Activated CD4-positive, alpha-beta T cell treated with anti-CD3 and anti-CD28 coated beads, Interleukin-2, amount 10 ng/mL, durations not matched to agents 24 days and 14 days (primary cell): ENCODE measurements around the gene WWC2. TPM values are rescaled to one million over a fixed set of nuclear protein-coding genes. Genes with fewer than 3 reads are reported as not detected.

Experiments used
- DNase-seq: peaks from one replicate; pipeline ENCODE4 v3.0.0; 2022
- H3K27ac Mint-ChIP-seq: one replicate; pipeline ENCODE4 v1.8.0; 2022; ENCODE audit warnings: mild to moderate bottlenecking, mixed read lengths
- H3K27me3 Mint-ChIP-seq: one replicate; pipeline ENCODE4 v1.8.0; 2022; ENCODE audit warnings: mixed read lengths
- H3K36me3 Mint-ChIP-seq: one replicate; pipeline ENCODE4 v1.8.0; 2022; ENCODE audit warnings: low read depth, mild to moderate bottlenecking, mixed read lengths
- H3K4me1 Mint-ChIP-seq: one replicate; pipeline ENCODE4 v1.8.0; 2021; ENCODE audit warnings: mixed read lengths
- H3K4me3 Mint-ChIP-seq: one replicate; pipeline ENCODE4 v1.8.0; 2022; ENCODE audit warnings: mild to moderate bottlenecking, moderate library complexity, mixed read lengths
- H3K9me3 Mint-ChIP-seq: one replicate; pipeline ENCODE4 v1.8.0; 2021; ENCODE audit warnings: mixed read lengths
- intact Hi-C: fragments of 100-400 bp; cut with micrococcal nuclease; formaldehyde crosslinking; loops from one replicate; pipeline ENCODE4 v1.15.1; 2023
- total RNA-seq: library from RNA; stranded (reverse); gene quantifications from 2 replicates; pipeline ENCODE4 v1.2.3, GENCODE V29; 2022

Gene WWC2
- total RNA-seq, 1 donor from 2014 or later, result 0.40 TPM

GRCh38 chr4:183360161-183360919, 261.3 kb downstream of the WWC2 start:
- intact Hi-C loops, result no loop called here
- H3K27ac Mint-ChIP-seq, result no peak overlapping the region
- H3K4me3 Mint-ChIP-seq, result no peak overlapping the region
- DNase-seq, result no peak
- H3K9me3 Mint-ChIP-seq, result no peaks in the 10 kb centered on the region
- no peaks in the 10 kb centered on the region for H3K4me1 Mint-ChIP-seq
- H3K27me3 Mint-ChIP-seq, result no peaks in the 10 kb centered on the region
- H3K36me3 Mint-ChIP-seq, result no peaks in the 10 kb centered on the region

GRCh38 chr4:183362036-183362435, 263.0 kb downstream of the WWC2 start:
- Mint-ChIP-seq H3K36me3 (no peaks in the 10 kb centered on the region), H3K4me1 (no peaks in the 10 kb centered on the region), H3K27me3 (no peaks in the 10 kb centered on the region), H3K4me3 (no peak overlapping the region), H3K27ac (no peak overlapping the region), H3K9me3 (no peaks in the 10 kb centered on the region)
- intact Hi-C loops, result no loop called here
- no peak for DNase-seq

DNA sequence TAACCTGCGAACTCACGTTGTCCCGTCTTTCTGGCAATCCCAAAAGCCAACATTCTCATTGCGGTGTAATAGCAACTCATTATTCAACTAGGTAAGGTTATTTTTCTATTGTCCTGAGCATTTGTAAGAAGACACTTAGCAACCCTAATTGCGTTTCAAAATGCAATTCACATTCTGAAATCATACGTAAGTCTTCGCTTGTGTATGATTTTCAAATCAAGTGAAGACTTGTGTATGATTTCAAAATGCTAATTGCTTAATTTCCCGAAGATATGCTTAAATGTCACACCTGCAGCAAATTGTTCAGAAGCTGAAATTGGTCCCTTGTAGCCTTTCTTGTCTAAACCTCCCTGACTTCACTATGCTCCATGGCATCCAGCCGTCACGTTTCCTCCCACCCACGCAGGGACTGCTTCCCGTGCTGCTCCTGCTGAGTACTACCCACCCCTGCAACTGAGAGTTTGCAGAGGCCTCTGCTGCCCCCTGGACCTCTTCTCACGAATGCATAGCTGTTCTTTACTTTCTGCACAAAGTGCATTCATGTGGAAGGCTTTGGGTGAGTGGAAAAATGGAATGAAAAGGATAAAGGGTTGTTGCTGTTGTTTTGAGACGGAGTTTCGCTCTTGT, 264.0 kb downstream of the WWC2 start:
- no peaks in the 10 kb centered on the region for H3K9me3 Mint-ChIP-seq
- no peak overlapping the region for H3K27ac Mint-ChIP-seq
- H3K4me1 Mint-ChIP-seq, result no peaks in the 10 kb centered on the region
- H3K4me3 Mint-ChIP-seq, result no peak overlapping the region
- H3K36me3 Mint-ChIP-seq, result no peaks in the 10 kb centered on the region
- intact Hi-C loops, result no loop called here
- DNase-seq, result no peak
- no peaks in the 10 kb centered on the region for H3K27me3 Mint-ChIP-seq

DNA sequence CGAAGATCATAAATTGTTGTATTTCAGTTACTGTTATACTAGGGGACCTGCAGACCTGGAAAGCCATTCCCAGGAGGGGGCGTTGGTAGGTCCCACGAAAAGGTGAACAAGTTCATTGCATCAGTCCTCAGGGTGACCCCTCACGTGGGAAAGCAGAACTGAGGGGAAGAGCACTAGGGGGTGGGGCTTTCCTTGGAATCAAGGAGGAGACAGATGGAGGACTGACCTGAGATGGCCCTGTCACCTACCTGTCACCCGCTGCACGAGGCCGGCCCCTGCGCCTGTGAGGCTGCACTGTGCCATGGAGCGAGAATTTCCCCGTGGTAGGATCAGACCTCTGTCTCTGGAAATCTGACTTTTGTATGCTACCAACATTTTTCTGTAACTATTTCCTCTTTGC, 265.0 kb downstream of the WWC2 start:
- no peak overlapping the region for H3K4me3 Mint-ChIP-seq
- H3K4me1 Mint-ChIP-seq, result no peaks in the 10 kb centered on the region
- H3K27ac Mint-ChIP-seq, result no peak overlapping the region
- no peaks in the 10 kb centered on the region for H3K9me3 Mint-ChIP-seq
- H3K27me3 Mint-ChIP-seq, result no peaks in the 10 kb centered on the region
- intact Hi-C loops, result no loop called here
- H3K36me3 Mint-ChIP-seq, result no peaks in the 10 kb centered on the region
- DNase-seq, result no peak

DNA sequence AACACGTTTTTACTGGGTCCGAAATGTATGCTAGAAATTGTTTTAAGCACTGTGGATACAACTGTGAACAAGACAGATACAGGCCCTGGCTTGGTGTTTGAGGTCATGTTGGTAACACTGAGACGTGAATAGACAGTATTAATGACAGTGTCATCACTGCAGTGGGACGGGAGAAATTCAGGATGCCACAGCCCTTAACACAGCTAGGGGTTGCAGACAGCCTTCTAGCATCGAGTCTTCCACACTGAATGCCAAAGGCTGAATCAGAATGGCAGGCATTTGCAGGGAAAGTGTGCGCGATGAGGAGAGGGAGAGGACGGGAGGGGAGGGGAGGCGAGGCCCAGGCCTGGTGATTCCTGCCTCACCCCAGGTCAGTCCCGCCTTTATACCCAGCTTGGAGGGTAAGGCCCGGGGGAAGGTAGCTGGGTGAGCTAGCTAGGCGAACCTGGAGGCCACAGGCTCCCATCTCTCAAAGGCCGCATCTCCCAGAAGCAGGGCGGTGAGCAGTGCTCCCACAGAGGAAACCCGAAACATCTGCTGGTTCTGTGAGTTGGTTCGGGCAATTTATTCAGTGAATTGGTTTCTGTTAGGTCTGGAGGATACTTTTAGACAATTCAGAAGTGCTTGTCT, 267.3 kb downstream of the WWC2 start:
- no peak for DNase-seq
- Mint-ChIP-seq H3K27ac (no peak overlapping the region), H3K4me1 (no peaks in the 10 kb centered on the region), H3K4me3 (no peak overlapping the region), H3K9me3 (no peaks in the 10 kb centered on the region), H3K27me3 (no peaks in the 10 kb centered on the region), H3K36me3 (no peaks in the 10 kb centered on the region)
- intact Hi-C loops, result no loop called here

GRCh38 chr4:183369073-183369472, 270.0 kb downstream of the WWC2 start:
- DNase-seq, result no peak
- Mint-ChIP-seq H3K36me3 (no peaks in the 10 kb centered on the region), H3K27ac (no peak overlapping the region), H3K27me3 (no peaks in the 10 kb centered on the region), H3K9me3 (no peaks in the 10 kb centered on the region), H3K4me3 (no peak overlapping the region), H3K4me1 (no peaks in the 10 kb centered on the region)
- intact Hi-C loops, result no loop called here

Other genes with a start within 250 kb of the WWC2 start
- 125 and 129 TPM in 2 replicates for gene DCTD, start 181.9 kb upstream of the WWC2 start, total RNA-seq
- not detected in 2 replicates for gene CLDN22, start 221.0 kb downstream of the WWC2 start, total RNA-seq
- not detected in 2 replicates for gene CLDN24, start 223.2 kb downstream of the WWC2 start, total RNA-seq